Small intestine (tissue), 7 donors: ENCODE data around the gene GSTO2. TPM values are rescaled to one million over a fixed set of nuclear protein-coding genes. Genes with fewer than 3 reads are reported as not detected.
A peak's percentile ranks its signal among the peaks of the same experiment; 100 is the strongest.

Experiments used
- DNase-seq, 2 donors: peaks; one replicate each; pipeline versions ENCODE4 v3.0.0 to v3.0.0-alpha.2; 2013
- FAIRE-seq: peaks from 2 replicates; lab custom pipeline; 2012; peaks lifted over from hg19 to GRCh38; lab: Jason Lieb, UNC
- H3K27ac ChIP-seq, 3 donors: one replicate each; pipeline ENCODE4 v1.5.1; 2013; ENCODE audit warnings: low read length in 2 of 3, mild to moderate bottlenecking in 2 of 3, control low read depth in 1 of 3, inconsistent platforms in 1 of 3, low read depth in 1 of 3, moderate library complexity in 1 of 3
- H3K27me3 ChIP-seq, 3 donors: one replicate each; pipeline ENCODE4 v1.6.1; 2013; ENCODE audit warnings: low read length in 3 of 3, inconsistent platforms in 1 of 3; ENCODE audit not compliant: control insufficient read depth in 3 of 3, insufficient read depth in 3 of 3
- H3K36me3 ChIP-seq, 3 donors: one replicate each; pipeline ENCODE4 v1.6.1; 2013; ENCODE audit warnings: low read length in 3 of 3, inconsistent platforms in 1 of 3, low read depth in 1 of 3, mild to moderate bottlenecking in 1 of 3, moderate library complexity in 1 of 3; ENCODE audit not compliant: control insufficient read depth in 3 of 3, insufficient read depth in 2 of 3
- H3K4me1 ChIP-seq, 3 donors: one replicate each; pipeline ENCODE4 v1.6.1; 2013; ENCODE audit warnings: low read length in 2 of 3, inconsistent platforms in 1 of 3, low read depth in 1 of 3, mild to moderate bottlenecking in 1 of 3, moderate library complexity in 1 of 3; ENCODE audit not compliant: control insufficient read depth in 3 of 3, insufficient read depth in 2 of 3
- H3K4me3 ChIP-seq, 3 donors: one replicate each; pipeline ENCODE4 v1.5.1; 2013; ENCODE audit warnings: low read length in 3 of 3, control low read depth in 1 of 3, inconsistent platforms in 1 of 3, low read depth in 1 of 3, mild to moderate bottlenecking in 1 of 3, moderate library complexity in 1 of 3
- H3K9me3 ChIP-seq, 2 donors: one replicate each; pipeline ENCODE4 v1.6.1; 2013; ENCODE audit warnings: low read depth in 1 of 2, low read length in 1 of 2; ENCODE audit not compliant: control insufficient read depth in 2 of 2, insufficient read depth in 1 of 2
- WGBS, 3 donors: extraction: QIAGEN DNeasy Blood & Tissue Kit; methylation state at CpG; one replicate each; pipeline ENCODE4 v1.1.7; 2013; 5-methylcytosine and 5-hydroxymethylcytosine counted together
- polyA plus RNA-seq, 4 donors: library from polyadenylated mRNA; stranded (reverse) in 3 of 4; unstranded in 1 of 4; fragments of 200-250 nt in 3 of 4; fragments of 120-200 nt in 1 of 4; gene quantifications; one replicate each; pipeline versions ENCODE4 v1.2.1 to v1.2.3, GENCODE V29; 2013
- donor health status: healthy with polysubstance abuse.
- donor health status: control.
- donor health status: control.
- donor health status: Bipolar disorder and iron deficiency.
- donor health status: healthy.

GSTO2 gene
- polyA plus RNA-seq, 4 donors, result 9.2 to 45.4 (median 17.0) TPM

- Histone ChIP-seq H3K9me3 (no peaks in the 10 kb centered on the region), H3K27ac (peak overlapping the region in 1 of 3 donors; percentile 43), H3K36me3 (peaks cover 2 to 52% (median 11%) of the 10 kb centered on the region in 3 donors), H3K27me3 (no peaks in the 10 kb centered on the region), H3K4me1 (peaks cover 0 to 4% (median 0%) of the 10 kb centered on the region in 3 donors), H3K4me3 (no peak overlapping the region)
- FAIRE-seq (no peak), DNase-seq (no peak)
- WGBS, 3 donors, result 83 to 93% (median 86%) methylated on average over 15 of the region's 15 CpGs
These were observed 41.3 kb downstream of the GSTO2 start for GRCh38 chr10:104309980-104310978.

DNA sequence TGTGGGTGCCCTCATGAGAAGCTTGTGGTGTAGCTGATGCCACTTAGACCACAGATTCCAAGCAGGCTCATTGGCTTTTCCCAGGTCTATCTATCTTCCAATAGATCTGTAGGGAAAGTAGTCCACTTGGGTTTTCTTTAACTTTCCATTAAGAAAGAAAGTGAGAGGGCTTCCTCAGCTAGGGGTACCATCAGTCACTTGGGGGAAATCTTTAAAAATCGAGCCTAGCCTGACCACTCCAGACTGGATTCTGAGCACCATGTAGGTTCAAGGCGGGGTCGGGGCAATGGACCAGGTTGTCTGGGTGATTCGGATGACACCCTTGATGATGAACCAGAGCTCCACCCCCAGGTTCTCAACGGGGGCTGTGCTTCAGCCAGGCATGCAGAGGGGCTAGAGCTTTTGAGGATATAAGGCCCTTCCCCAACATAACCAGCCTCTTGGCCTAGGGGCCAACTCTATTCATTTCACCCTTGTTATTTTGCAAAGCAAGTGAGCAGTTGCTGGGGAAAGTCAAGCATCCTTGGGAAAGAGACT is 42.3 kb downstream of the GSTO2 start:
- Histone ChIP-seq H3K27me3 (no peaks in the 10 kb centered on the region), H3K36me3 (peaks cover 2 to 62% (median 11%) of the 10 kb centered on the region in 3 donors), H3K4me3 (no peak overlapping the region), H3K9me3 (no peaks in the 10 kb centered on the region), H3K27ac (no peak overlapping the region), H3K4me1 (peaks cover 0 to 4% (median 0%) of the 10 kb centered on the region in 3 donors)
- 86 to 88% (median 87%) methylated on average over 5 of the region's 5 CpGs for WGBS, 3 donors
- FAIRE-seq, result no peak
- DNase-seq, result no peak

- H3K27me3 ChIP-seq, result no peaks in the 10 kb centered on the region
- WGBS, 3 donors, result 93 to 95% (median 94%) methylated on average over 43 of the region's 43 CpGs
- H3K4me3 ChIP-seq, result no peak overlapping the region
- no peaks in the 10 kb centered on the region for H3K9me3 ChIP-seq
- FAIRE-seq, result no peak
- H3K36me3 ChIP-seq, result peaks cover 2 to 60% (median 11%) of the 10 kb centered on the region in 3 donors
- H3K27ac ChIP-seq, result no peak overlapping the region
- no peak for DNase-seq
- peaks cover 0 to 10% (median 0%) of the 10 kb centered on the region in 3 donors for H3K4me1 ChIP-seq
These were observed 45.9 kb downstream of the GSTO2 start for GRCh38 chr10:104314591-104315485.

DNA sequence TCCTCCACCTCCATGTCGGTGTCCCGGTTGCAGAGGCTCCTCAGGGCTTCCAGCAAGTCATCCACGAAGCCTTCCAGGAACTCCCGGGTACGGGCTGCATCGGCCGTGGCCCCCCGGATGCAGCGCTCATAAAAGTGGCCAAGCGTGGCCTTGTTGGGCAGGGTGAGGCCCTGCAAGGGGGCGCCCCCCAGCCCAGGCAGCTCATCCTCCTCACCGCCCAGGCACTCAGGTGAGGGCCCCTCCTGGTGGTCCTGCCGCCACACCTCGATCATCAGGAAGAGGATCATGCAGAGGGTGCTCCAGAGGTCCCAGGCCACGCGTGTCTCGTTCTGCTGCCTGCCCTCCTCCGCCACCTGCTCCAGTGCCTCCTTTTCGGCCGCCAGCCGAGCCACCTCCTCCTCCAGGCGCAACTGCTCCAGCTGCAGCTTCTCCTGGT is 46.5 kb downstream of the GSTO2 start:
- H3K9me3 ChIP-seq, result no peaks in the 10 kb centered on the region
- peaks cover 2 to 55% (median 10%) of the 10 kb centered on the region in 3 donors for H3K36me3 ChIP-seq
- DNase-seq (no peak), FAIRE-seq (no peak)
- no peak overlapping the region for H3K4me3 ChIP-seq
- no peaks in the 10 kb centered on the region for H3K27me3 ChIP-seq
- 97 to 99% (median 97%) methylated on average over 22 of the region's 22 CpGs for WGBS, 3 donors
- H3K4me1 ChIP-seq, result peaks cover 0 to 7% (median 0%) of the 10 kb centered on the region in 3 donors
- H3K27ac ChIP-seq, result no peak overlapping the region

DNA sequence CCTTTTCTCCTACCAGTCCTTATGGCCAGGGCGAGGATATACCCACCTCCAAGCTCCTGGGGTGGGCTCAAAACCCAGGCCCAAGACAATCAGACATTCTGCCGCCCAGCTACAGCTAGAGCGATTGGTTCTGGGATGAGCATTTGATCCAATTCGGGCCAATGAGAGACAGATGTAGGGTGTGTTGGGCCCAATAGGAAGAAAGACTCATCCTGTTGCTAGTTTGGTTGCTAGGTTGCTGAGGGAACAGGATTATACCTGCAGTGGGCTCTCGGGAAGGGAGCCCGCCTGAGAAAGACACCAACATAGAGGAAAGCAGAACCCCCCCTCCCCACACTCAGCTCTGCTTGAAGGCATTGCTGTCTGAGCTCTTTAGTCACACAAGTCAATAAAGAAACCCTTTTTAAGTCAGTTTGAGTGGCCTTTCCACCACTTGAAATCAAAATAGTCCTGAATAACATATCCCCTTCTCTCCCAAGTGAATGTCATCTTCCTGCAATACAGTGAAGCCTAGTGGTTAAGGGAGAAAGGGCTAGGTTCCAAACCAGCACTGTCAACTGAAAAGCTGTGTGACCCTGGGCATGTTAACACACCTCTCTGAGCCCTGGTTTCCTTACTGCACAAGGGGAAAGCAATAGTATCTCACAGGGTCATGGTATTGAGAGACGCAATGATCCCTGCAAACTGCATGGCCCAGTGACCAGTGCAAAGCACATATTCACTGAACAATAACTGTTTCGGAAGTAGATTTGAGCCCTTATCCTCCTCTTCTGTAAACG is 47.5 kb downstream of the GSTO2 start:
- WGBS, 3 donors, result 91 to 92% (median 91%) methylated on average over 9 of the region's 9 CpGs
- H3K36me3 ChIP-seq, result peaks cover 2 to 45% (median 10%) of the 10 kb centered on the region in 3 donors
- H3K27ac ChIP-seq, result peak overlapping the region in 1 of 3 donors; percentile 2
- no peak for FAIRE-seq
- H3K27me3 ChIP-seq, result no peaks in the 10 kb centered on the region
- H3K4me1 ChIP-seq, result peaks cover 0 to 7% (median 0%) of the 10 kb centered on the region in 3 donors
- no peak overlapping the region for H3K4me3 ChIP-seq
- DNase-seq, result no peak
- H3K9me3 ChIP-seq, result no peaks in the 10 kb centered on the region

DNA sequence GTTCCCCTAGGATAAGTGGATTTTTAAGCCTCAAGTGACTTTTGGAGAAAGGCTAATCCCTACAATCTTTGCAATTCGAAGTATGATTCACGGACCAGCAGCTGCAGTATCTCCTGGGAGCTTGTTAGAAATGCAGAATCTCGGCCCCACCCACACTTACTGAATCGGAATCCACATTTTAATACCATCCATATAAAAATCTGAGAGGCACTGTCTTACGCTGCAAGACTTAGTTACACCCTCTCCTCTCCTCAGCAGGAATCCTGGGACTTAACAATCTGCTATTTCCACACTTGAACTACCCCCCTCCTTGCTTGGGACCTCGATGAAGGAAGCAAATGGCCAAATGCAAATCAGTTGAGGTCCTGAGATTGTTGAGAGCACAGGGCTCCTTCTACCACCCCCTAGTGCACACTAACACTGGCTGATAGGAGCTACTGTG is 48.3 kb downstream of the GSTO2 start:
- no peaks in the 10 kb centered on the region for H3K9me3 ChIP-seq
- FAIRE-seq, result no peak
- peak overlapping the region in 1 of 3 donors; percentile 4 for H3K27ac ChIP-seq
- H3K4me3 ChIP-seq, result no peak overlapping the region
- peaks cover 0 to 11% (median 0%) of the 10 kb centered on the region in 3 donors for H3K4me1 ChIP-seq
- H3K36me3 ChIP-seq, result peaks cover 2 to 45% (median 10%) of the 10 kb centered on the region in 3 donors
- DNase-seq, result no peak
- no peaks in the 10 kb centered on the region for H3K27me3 ChIP-seq
- WGBS, 3 donors, result 47 to 60% (median 51%) methylated on average over 6 of the region's 6 CpGs

DNA sequence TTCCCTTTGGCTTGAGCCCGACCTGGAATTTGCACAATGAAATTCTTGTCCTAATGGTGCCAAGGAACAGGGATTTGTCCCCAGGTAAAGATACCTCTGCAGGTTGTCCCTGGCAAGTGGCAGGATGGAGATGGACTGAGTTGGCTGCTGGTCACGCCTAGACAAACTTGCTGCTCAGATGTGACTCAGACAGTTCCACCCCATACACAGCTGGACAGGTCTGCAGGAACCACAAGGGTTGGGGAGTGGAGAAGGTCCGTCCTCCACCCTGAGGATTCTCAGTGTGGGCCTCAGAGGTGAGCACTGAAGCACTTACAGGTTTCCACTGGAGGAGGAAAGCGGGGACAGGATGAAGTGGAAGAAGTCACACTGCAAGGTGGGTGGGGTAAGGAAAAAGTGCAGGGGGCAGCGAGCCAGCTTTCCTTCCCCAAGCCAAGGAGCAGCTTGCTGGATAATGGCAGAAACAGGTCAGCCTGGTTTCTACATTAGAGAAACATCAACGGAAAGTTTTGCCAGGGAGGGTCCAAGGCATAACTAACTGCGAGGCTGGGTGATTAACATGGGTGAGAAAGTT is 48.8 kb downstream of the GSTO2 start:
- peaks cover 2 to 40% (median 10%) of the 10 kb centered on the region in 3 donors for H3K36me3 ChIP-seq
- H3K27ac ChIP-seq, result peak overlapping the region in 1 of 3 donors; percentile 4
- H3K4me3 ChIP-seq, result no peak overlapping the region
- FAIRE-seq (no peak), DNase-seq (no peak)
- no peaks in the 10 kb centered on the region for H3K27me3 ChIP-seq
- H3K4me1 ChIP-seq, result peaks cover 0 to 16% (median 0%) of the 10 kb centered on the region in 3 donors
- WGBS, 3 donors, result 81 to 84% (median 83%) methylated on average over 7 of the region's 7 CpGs
- H3K9me3 ChIP-seq, result no peaks in the 10 kb centered on the region
